ENCODE results near the gene RAPGEF4.
A peak's percentile ranks its signal among the peaks of the same experiment; 100 is the strongest.

RAPGEF4 gene

DNA sequence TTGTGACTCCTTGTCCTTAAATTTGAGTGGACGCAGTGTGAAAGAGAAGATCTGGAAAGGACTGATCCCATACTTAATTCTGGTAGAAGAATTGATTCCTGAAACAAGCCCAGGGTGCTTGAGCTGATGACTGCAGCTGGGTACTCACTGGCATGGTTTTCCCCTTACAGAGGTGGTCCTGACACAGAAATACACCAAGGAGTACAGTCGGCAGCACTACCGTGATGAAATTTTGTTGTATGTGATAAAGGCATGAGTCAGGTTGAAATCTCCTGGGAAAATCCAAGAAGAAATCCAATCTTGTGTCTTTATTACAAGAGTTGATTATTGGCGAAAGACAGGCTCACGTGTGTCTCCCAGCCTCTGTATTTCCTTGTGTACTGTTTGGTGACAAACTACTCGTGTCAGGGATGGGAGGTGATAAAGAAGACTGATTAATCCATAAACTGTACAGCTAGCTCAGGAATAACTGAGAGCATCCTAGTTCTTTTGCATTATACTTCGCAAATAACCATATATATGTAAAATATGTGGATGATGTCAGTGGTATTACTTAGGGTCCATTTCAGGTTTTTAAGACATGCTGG is 76.6 kb downstream of the RAPGEF4 start:
- CTCF ChIA-PET, result interaction anchor here (0.6 kb wide), 1 partner anchor 119 kb away, joined by 3 read pairs; no protein-coding TSS in a partner anchor
- no peak for DNase-seq (ENCODE audit: low spot score)
- TF ChIP-seq, protein P1, sequence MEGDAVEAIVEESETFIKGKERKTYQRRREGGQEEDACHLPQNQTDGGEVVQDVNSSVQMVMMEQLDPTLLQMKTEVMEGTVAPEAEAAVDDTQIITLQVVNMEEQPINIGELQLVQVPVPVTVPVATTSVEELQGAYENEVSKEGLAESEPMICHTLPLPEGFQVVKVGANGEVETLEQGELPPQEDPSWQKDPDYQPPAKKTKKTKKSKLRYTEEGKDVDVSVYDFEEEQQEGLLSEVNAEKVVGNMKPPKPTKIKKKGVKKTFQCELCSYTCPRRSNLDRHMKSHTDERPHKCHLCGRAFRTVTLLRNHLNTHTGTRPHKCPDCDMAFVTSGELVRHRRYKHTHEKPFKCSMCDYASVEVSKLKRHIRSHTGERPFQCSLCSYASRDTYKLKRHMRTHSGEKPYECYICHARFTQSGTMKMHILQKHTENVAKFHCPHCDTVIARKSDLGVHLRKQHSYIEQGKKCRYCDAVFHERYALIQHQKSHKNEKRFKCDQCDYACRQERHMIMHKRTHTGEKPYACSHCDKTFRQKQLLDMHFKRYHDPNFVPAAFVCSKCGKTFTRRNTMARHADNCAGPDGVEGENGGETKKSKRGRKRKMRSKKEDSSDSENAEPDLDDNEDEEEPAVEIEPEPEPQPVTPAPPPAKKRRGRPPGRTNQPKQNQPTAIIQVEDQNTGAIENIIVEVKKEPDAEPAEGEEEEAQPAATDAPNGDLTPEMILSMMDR (conservative IDR thresholded peaks at IDR 0.05; ENCODE audit: low read depth), result no peak
- POLR2A ChIA-PET (ENCODE audit: low non-redundant PET), result no interaction called here
- no peak overlapping the region for H3K27ac ChIP-seq

DNA sequence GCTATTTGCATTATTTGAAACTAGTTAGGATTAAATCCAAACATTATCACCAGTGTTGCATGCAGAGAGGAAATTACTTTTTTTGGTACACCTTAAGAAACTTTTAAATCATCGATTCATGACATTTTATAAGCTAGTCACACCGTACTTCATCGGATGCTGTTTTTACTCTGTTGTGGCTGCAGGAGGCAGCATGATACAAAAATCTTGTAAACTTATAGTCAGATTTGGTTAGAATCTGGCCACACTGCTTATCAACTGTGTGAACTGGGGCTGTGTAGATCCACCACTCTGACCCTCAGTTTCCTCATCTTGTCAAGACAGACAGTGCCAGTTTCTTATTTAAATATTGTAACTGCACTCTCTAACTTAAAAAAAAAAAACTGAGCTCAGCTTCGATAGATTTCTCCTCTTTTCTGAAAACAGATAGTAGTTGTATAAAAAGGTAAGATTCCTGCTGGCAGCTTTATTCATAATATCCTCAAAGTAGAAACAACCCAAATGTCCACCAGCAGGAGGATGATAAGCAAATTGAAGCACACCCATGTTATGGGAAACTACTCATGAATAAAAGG is 77.8 kb downstream of the RAPGEF4 start:
- CTCF ChIA-PET, result interaction anchor here (0.5 to 2.6 kb wide), 15 partner anchors 8 to 1984 kb away, joined by 3 to 42 read pairs (median 4); no protein-coding TSS in a partner anchor
- TF ChIP-seq, protein P1 (conservative IDR thresholded peaks at IDR 0.05; ENCODE audit: low read depth), result peak; percentile 33
- DNase-seq (ENCODE audit: low spot score), result peak; percentile 22
- no peak overlapping the region for H3K27ac ChIP-seq
- POLR2A ChIA-PET (ENCODE audit: low non-redundant PET), result no interaction called here

DNA sequence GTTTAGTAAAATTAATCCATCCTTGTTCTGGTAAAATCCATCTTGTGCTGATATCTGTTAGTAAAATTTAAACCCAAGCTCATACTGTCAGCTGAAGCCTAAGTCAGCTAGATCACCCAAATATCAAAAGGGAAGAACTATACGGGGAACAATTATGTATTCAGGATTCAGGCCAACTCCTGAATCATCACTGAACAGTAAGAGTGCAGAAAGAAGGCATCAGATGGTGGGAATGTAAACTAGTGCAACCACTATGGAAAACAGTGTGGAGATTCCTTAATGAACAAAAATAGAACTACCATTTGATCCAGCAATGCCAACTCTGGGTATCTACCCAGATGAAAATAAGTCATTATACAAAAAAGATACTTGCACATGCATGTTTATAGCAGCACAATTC is 81.8 kb downstream of the RAPGEF4 start:
- CTCF ChIA-PET, result no interaction called here
- TF ChIP-seq, protein P1 (conservative IDR thresholded peaks at IDR 0.05; ENCODE audit: low read depth), result no peak
- H3K27ac ChIP-seq, result no peak overlapping the region
- POLR2A ChIA-PET (ENCODE audit: low non-redundant PET), result no interaction called here
- no peak for DNase-seq (ENCODE audit: low spot score)

DNA sequence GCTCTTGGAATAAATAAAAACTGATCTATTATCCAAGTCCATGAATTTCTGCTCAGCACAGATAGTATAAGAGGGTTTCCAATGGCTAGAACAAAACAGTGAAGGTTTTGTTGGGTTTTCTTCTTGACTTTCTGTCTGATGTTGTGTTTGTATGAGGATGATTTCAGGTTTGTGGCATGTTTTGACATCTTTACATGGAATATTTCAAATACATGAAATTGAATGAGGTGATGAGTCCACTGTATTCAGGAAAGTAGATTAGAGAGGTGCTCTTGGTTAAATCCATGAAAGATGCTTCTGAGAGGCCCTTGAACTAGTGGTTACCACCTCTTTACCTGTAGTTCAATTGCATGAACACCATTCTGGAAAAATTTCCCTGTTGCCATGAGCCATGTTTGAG is 84.3 kb downstream of the RAPGEF4 start:
- ChIA-PET CTCF (no interaction called here), POLR2A (ENCODE audit: low non-redundant PET) (no interaction called here)
- no peak for DNase-seq (ENCODE audit: low spot score)
- no peak overlapping the region for H3K27ac ChIP-seq
- TF ChIP-seq, protein P1 (conservative IDR thresholded peaks at IDR 0.05; ENCODE audit: low read depth), result no peak

DNA sequence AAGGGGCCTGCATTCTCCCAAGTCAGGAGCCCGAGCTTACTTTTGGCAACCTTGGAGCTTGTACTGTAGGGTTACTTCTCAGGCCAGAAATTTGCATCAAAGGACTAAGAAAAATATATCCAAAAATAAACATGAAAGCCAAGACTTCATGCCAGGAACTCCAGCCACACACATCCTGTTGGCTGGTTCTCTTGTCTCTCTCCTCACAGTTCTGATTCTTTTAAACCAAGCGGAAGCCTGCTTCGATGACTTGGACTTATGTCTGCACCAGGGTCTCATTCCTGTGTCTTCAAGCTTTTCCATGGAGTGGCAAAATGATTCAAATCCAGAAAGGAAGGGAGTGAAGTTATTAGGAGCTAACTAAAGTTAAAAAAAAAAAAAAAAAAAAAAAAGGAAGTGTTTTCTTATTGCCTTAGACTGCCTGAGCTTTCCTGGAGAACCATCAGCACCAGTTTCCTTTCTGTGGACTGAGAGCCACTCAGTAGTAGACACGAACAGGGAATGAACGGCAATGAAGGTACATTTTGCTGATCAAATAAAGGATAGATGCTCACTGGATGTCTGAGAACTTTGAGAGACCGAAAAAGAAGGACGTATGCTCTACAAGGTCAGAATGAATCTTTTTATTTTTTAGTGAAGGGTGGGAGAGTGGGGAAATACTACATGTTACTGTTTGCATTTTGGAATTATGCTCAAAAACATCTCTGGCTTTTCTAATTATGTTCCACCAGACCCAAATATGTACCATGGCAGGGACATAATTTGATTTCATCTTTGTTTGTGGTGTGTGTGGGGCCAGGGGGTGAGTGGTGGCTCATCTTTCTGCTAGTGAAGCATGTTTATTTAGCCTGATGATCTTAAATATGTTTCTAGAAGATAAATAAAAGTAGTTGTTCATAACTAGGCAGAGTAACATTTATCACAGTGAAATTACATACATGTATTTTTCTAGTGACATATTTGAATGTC is 86.0 kb downstream of the RAPGEF4 start:
- CTCF ChIA-PET, result interaction anchor here (0.6 to 0.7 kb wide), 4 partner anchors 8 to 206 kb away, joined by 3 read pairs; no protein-coding TSS in a partner anchor
- POLR2A ChIA-PET (ENCODE audit: low non-redundant PET), result no interaction called here
- TF ChIP-seq, protein P1 (conservative IDR thresholded peaks at IDR 0.05; ENCODE audit: low read depth), result no peak
- no peak for DNase-seq (ENCODE audit: low spot score)
- no peak overlapping the region for H3K27ac ChIP-seq

DNA sequence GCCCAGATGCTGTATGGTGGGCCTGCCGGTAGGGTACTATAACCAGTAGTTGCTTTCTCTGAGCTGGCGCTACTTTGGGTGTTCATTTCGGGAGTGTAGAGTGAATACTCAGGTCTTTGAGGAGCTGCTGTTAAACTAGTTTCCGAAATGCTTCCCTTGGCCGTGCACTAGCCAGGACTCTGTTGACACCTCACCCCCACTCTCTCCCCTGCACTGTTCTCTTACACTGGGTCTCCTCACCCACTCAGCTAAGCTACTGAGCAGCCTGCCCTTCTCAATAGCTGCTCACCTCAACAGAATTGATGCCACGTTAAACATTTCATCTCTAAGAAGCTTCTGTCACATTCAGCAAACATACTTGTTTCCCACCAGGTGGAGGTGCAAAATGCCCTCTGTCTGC is 86.9 kb downstream of the RAPGEF4 start:
- DNase-seq (ENCODE audit: low spot score), result no peak
- TF ChIP-seq, protein P1 (conservative IDR thresholded peaks at IDR 0.05; ENCODE audit: low read depth), result no peak
- CTCF ChIA-PET, result no interaction called here
- no peak overlapping the region for H3K27ac ChIP-seq
- POLR2A ChIA-PET (ENCODE audit: low non-redundant PET), result no interaction called here
